Gastrocnemius medialis (tissue), 4 donors: ENCODE measurements around the gene MAP9. TPM values are rescaled to one million over a fixed set of nuclear protein-coding genes. Genes with fewer than 3 reads are reported as not detected.

Source experiments
- ATAC-seq, 2 donors: fragments of 150-250 bp; one replicate each; pipeline ENCODE4 v1.9.1; 2016
- DNase-seq, 2 donors: peaks; one replicate each; pipeline ENCODE4 v3.0.0-alpha.2; 2019
- H3K27ac ChIP-seq, 4 donors: fragments of 200-600 bp; sonication (generic); 1 replicate in 1 of 4; 2 replicates in 3 of 4; pipeline ENCODE4 v1.5.1; 2016 to 2018; ENCODE audit warnings: mild to moderate bottlenecking in 2 of 4, moderate library complexity in 1 of 4
- H3K27me3 ChIP-seq, 3 donors: fragments of 200-600 bp; sonication (generic) in 2 of 3; 1 replicate in 1 of 3; 2 replicates in 2 of 3; pipeline versions ENCODE4 v1.5.1 to v1.6.0; 2016 to 2019; ENCODE audit warnings: mild to moderate bottlenecking in 1 of 3, moderate library complexity in 1 of 3
- H3K36me3 ChIP-seq, 2 donors: fragments of 200-600 bp; sonication (generic) in 1 of 2; one replicate each; pipeline ENCODE4 v1.5.1; 2017 to 2018
- H3K4me1 ChIP-seq, 2 donors: fragments of 200-600 bp; sonication (generic) in 1 of 2; one replicate each; pipeline ENCODE4 v1.5.1; 2016 to 2017; ENCODE audit warnings: mild to moderate bottlenecking in 2 of 2
- H3K4me3 ChIP-seq, 4 donors: fragments of 200-600 bp; sonication (generic) in 3 of 4; 1 replicate in 1 of 4; 2 replicates in 3 of 4; pipeline ENCODE4 v1.5.1; 2016 to 2019; ENCODE audit warnings: mild to moderate bottlenecking in 2 of 4
- H3K9me3 ChIP-seq, 3 donors: fragments of 200-600 bp; sonication (generic) in 2 of 3; 1 replicate in 1 of 3; 2 replicates in 2 of 3; pipeline ENCODE4 v1.5.1; 2016 to 2019
- CTCF ChIP-seq, 5 experiments: fragments of 450-650 bp in 3 of 5; fragments of 200-600 bp in 2 of 5; sonication (generic) in 2 of 5; IDR thresholded peaks in 4 of 5; conservative IDR thresholded peaks in 1 of 5; 1 replicate in 4 of 5; 2 replicates in 1 of 5; pipeline ENCODE4 v1.5.1; 2016 to 2019; ENCODE audit warnings: antibody characterized with exemption in 5 of 5, mild to moderate bottlenecking in 3 of 5, moderate library complexity in 3 of 5
- POLR2A ChIP-seq, 2 donors: fragments of 450-650 bp; IDR thresholded peaks; one replicate each; pipeline ENCODE4 v1.6.1; 2017; ENCODE audit warnings: antibody characterized with exemption in 2 of 2, mild to moderate bottlenecking in 2 of 2, moderate library complexity in 2 of 2
- in situ Hi-C, 4 donors: fragments of 200-750 bp; cut with MboI; loops; one replicate each; pipeline versions ENCODE4 v1.15.0 to v1.8.0; 2017; ENCODE audit warnings: low sequenced_read_pairs in 4 of 4
- intact Hi-C: fragments of 100-400 bp; cut with DNase I; formaldehyde crosslinking; loops from one replicate; pipeline ENCODE4 v1.15.1; 2023; ENCODE audit warnings: low total_unique reads
- total RNA-seq, 4 donors: library from RNA; depleted of rRNA; stranded (reverse); fragments of >200 nt; gene quantifications; one replicate each; pipeline versions ENCODE4 v1.1.0 to v1.2.3, GENCODE V29; 2016

MAP9 gene
- total RNA-seq, 4 donors from 2014 or later: 0.23 to 0.71 (median 0.41) TPM; not detected in 1

- Histone ChIP-seq H3K9me3 (no peaks in the 10 kb centered on the region), H3K27ac (no peak overlapping the region), H3K4me3 (no peak overlapping the region), H3K36me3 (no peaks in the 10 kb centered on the region), H3K27me3 (no peaks in the 10 kb centered on the region), H3K4me1 (no peaks in the 10 kb centered on the region)
- ATAC-seq (no peak), DNase-seq (no peak)
- TF ChIP-seq POLR2A (IDR thresholded peaks at IDR 0.05) (no peak), CTCF (IDR thresholded peaks at IDR 0.05 in 4 of 5, conservative IDR thresholded peaks at IDR 0.05 in 1 of 5) (no peak)
- intact Hi-C loops: no loop called here
- in situ Hi-C loops: no loop called here
Observed at GRCh38 chr4:155342142-155342541, 34.6 kb downstream of the MAP9 start.

GRCh38 chr4:155339999-155340398, 36.8 kb downstream of the MAP9 start:
- no peaks in the 10 kb centered on the region for H3K9me3 ChIP-seq
- no peaks in the 10 kb centered on the region for H3K36me3 ChIP-seq
- in situ Hi-C loops: no loop called here
- no peaks in the 10 kb centered on the region for H3K27me3 ChIP-seq
- ATAC-seq: no peak
- no peak overlapping the region for H3K27ac ChIP-seq
- DNase-seq: no peak
- no peaks in the 10 kb centered on the region for H3K4me1 ChIP-seq
- intact Hi-C loops: no loop called here
- TF ChIP-seq CTCF (IDR thresholded peaks at IDR 0.05 in 4 of 5, conservative IDR thresholded peaks at IDR 0.05 in 1 of 5): no peak
- TF ChIP-seq POLR2A (IDR thresholded peaks at IDR 0.05): no peak
- no peak overlapping the region for H3K4me3 ChIP-seq

- intact Hi-C loops (no loop called here), in situ Hi-C loops (no loop called here)
- DNase-seq: no peak
Observed at GRCh38 chr4:155339588-155339987, 37.2 kb downstream of the MAP9 start.

DNA sequence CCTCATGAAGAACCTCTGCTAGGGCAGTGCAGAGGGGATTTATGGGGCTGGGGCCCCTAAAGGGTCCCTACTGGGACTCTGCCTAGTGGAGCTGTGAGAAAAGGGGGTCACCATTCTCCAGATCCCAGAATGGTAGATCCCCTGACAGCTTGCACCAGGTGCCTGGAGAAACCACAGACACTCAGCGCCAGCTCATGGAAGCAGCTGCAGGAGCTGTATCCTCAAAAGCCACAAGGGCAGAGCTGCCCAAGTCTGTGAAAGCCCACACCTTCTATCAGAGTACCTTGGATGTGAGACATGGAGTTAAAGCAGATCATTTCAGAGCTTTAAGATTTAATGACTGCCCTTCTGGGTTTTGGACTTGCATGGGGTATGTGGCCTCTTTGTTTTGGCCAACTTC, 38.6 kb downstream of the MAP9 start:
- DNase-seq: no peak
- no peak for ATAC-seq

More at GRCh38 chr4:155339588-155339987, 37.2 kb downstream of the MAP9 start:
- Histone ChIP-seq H3K4me3 (no peak overlapping the region), H3K4me1 (no peaks in the 10 kb centered on the region), H3K27ac (no peak overlapping the region), H3K9me3 (no peaks in the 10 kb centered on the region), H3K27me3 (no peaks in the 10 kb centered on the region), H3K36me3 (no peaks in the 10 kb centered on the region)
- TF ChIP-seq CTCF (IDR thresholded peaks at IDR 0.05 in 4 of 5, conservative IDR thresholded peaks at IDR 0.05 in 1 of 5) (no peak), POLR2A (IDR thresholded peaks at IDR 0.05) (no peak)
- ATAC-seq: no peak

More for the DNA sequence above, 38.6 kb downstream of the MAP9 start:
- no peak overlapping the region for H3K27ac ChIP-seq
- H3K4me3 ChIP-seq: no peak overlapping the region
- in situ Hi-C loops (no loop called here), intact Hi-C loops (no loop called here)
- no peaks in the 10 kb centered on the region for H3K36me3 ChIP-seq
- no peak for TF ChIP-seq CTCF (IDR thresholded peaks at IDR 0.05 in 4 of 5, conservative IDR thresholded peaks at IDR 0.05 in 1 of 5)
- H3K4me1 ChIP-seq: no peaks in the 10 kb centered on the region
- no peaks in the 10 kb centered on the region for H3K9me3 ChIP-seq
- no peaks in the 10 kb centered on the region for H3K27me3 ChIP-seq
